ENCODE data around the gene AIRE.

DNA sequence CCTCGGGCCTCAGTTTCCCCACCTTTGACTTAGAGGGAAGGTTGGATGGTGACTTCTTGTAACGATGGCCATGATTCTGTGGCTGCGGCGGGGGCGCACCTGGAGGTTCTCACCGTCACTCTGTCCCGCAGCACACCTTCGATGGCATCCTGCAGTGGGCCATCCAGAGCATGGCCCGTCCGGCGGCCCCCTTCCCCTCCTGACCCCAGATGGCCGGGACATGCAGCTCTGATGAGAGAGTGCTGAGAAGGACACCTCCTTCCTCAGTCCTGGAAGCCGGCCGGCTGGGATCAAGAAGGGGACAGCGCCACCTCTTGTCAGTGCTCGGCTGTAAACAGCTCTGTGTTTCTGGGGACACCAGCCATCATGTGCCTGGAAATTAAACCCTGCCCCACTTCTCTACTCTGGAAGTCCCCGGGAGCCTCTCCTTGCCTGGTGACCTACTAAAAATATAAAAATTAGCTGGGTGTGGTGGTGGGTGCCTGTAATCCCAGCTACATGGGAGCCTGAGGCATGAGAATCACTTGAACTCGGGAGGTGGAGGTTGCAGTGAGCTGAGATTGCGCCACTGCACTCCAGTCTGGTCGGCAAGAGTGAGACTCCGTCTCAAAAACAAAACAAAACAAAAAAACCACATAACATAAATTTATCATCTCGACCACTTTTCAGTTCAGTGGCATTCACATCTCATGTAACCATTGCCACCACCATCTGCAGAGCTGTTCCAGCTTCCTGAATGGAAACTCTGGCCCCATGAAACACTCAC, 12.0 kb downstream of the AIRE start:
- TF ChIP-seq, protein P1, sequence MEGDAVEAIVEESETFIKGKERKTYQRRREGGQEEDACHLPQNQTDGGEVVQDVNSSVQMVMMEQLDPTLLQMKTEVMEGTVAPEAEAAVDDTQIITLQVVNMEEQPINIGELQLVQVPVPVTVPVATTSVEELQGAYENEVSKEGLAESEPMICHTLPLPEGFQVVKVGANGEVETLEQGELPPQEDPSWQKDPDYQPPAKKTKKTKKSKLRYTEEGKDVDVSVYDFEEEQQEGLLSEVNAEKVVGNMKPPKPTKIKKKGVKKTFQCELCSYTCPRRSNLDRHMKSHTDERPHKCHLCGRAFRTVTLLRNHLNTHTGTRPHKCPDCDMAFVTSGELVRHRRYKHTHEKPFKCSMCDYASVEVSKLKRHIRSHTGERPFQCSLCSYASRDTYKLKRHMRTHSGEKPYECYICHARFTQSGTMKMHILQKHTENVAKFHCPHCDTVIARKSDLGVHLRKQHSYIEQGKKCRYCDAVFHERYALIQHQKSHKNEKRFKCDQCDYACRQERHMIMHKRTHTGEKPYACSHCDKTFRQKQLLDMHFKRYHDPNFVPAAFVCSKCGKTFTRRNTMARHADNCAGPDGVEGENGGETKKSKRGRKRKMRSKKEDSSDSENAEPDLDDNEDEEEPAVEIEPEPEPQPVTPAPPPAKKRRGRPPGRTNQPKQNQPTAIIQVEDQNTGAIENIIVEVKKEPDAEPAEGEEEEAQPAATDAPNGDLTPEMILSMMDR (IDR thresholded peaks at IDR 0.05): peak; percentile 64 to 93 (median 83)
- no peak for TF ChIP-seq POLR2A (IDR thresholded peaks at IDR 0.05)
